GM12878 (cell line): Measurements from ENCODE around the gene PPARD. TPM values are rescaled to one million over a fixed set of nuclear protein-coding genes. Genes with fewer than 3 reads are reported as not detected.

Source experiments
- ATAC-seq: fragments of 200-7000 bp; cut with Tn5 transposase; 3 replicates; pipeline ENCODE4 v1.9.1; 2020; ENCODE audit warnings: mild to moderate bottlenecking, moderate library complexity
- BruUV-seq: library from RNA; stranded (reverse); fragments of 400-500 nt; replicated peaks from 2 replicates; lab custom pipeline; 2021; lab: Mats Ljungman, UMichigan
- CTCF ChIA-PET: fragments of 300-600 bp; sonication (Branson Sonifier 250); formaldehyde crosslinking; extraction: SDS; loops from one replicate; lab custom pipeline; 2021; ENCODE audit warnings: inconsistent platforms; lab: Yijun Ruan, JAX
- POLR2A ChIA-PET: fragments of 350-600 bp; formaldehyde crosslinking; extraction: SDS; loops from one replicate; lab custom pipeline; 2021; ENCODE audit warnings: inconsistent platforms; lab: Charles Lee
- RAD21 ChIA-PET: fragments of 300-600 bp; sonication (Branson Sonifier 250); formaldehyde crosslinking; loops from one replicate; lab custom pipeline; 2023; ENCODE audit warnings: antibody characterized with exemption; ENCODE audit not compliant: unreplicated experiment; lab: Charles Lee
- SMC1A ChIA-PET: fragments of 300-600 bp; sonication (Branson Sonifier 250); formaldehyde crosslinking; loops from one replicate; lab custom pipeline; 2023; ENCODE audit not compliant: unreplicated experiment, uncharacterized antibody; lab: Charles Lee
- DNase-seq: peaks from one replicate; pipeline ENCODE4 v3.0.0-alpha.2; 2011; ENCODE audit warnings: low read depth, low spot score
- FAIRE-seq: peaks from 3 replicates; lab custom pipeline; 2011; peaks lifted over from hg19 to GRCh38; lab: Jason Lieb, UNC
- H2AFZ ChIP-seq: 2 replicates; pipeline ENCODE4 v1.6.0; 2011; ENCODE audit warnings: low read depth, low read length, control low read depth; ENCODE audit not compliant: control insufficient read depth
- H3K27ac ChIP-seq: 2 replicates; pipeline ENCODE4 v1.5.1; 2011; ENCODE audit warnings: control low read depth; ENCODE audit not compliant: control insufficient read depth, insufficient read depth
- H3K27me3 ChIP-seq, 2 experiments: replicated peaks in 1 of 2; 2 replicates each; pipeline versions ENCODE4 v1.6.0 to v1.6.1; 2011; ENCODE audit warnings: low read length in 1 of 2; ENCODE audit not compliant: control insufficient read depth in 2 of 2, insufficient read depth in 2 of 2
- H3K36me3 ChIP-seq, 2 experiments: 2 replicates each; pipeline ENCODE4 v1.5.1; 2011; ENCODE audit warnings: low read length in 1 of 2; ENCODE audit not compliant: control insufficient read depth in 2 of 2, insufficient read depth in 2 of 2
- H3K4me1 ChIP-seq: 2 replicates; pipeline ENCODE4 v1.6.1; 2011; ENCODE audit warnings: mild to moderate bottlenecking, low read length, moderate library complexity, mixed read lengths; ENCODE audit not compliant: control insufficient read depth, insufficient read depth
- H3K4me2 ChIP-seq: 2 replicates; pipeline ENCODE4 v1.6.0; 2011; ENCODE audit warnings: control low read depth; ENCODE audit not compliant: control insufficient read depth, insufficient read depth
- H3K4me3 ChIP-seq: fragments of 200-600 bp; sonication (generic); 2 replicates; pipeline ENCODE4 v1.5.1; 2016
- H3K79me2 ChIP-seq: 2 replicates; pipeline ENCODE4 v1.6.0; 2011; ENCODE audit warnings: low read length; ENCODE audit not compliant: control insufficient read depth, insufficient read depth
- H3K9ac ChIP-seq: 2 replicates; pipeline ENCODE4 v1.8.0; 2011; ENCODE audit warnings: low read length, control low read depth, mixed read lengths; ENCODE audit not compliant: control insufficient read depth, insufficient read depth
- H3K9me3 ChIP-seq: replicated peaks from 3 replicates; pipeline ENCODE4 v1.5.1; 2011; ENCODE audit warnings: mild to moderate bottlenecking, low read length; ENCODE audit not compliant: control insufficient read depth, insufficient read depth
- H4K20me1 ChIP-seq: 2 replicates; pipeline ENCODE4 v1.6.0; 2011; ENCODE audit not compliant: control insufficient read depth, insufficient read depth
- CBX3 ChIP-seq: fragments of 200-600 bp; sonication (generic); IDR thresholded peaks from 2 replicates; pipeline ENCODE4 v1.6.1; 2016; ENCODE audit warnings: low read depth, borderline replicate concordance
- DPF2 ChIP-seq: fragments of 450-650 bp; IDR thresholded peaks from 2 replicates; pipeline ENCODE4 v1.6.1; 2017; ENCODE audit warnings: mild to moderate bottlenecking
- HDGF ChIP-seq: fragments of 450-650 bp; IDR thresholded peaks from 2 replicates; pipeline ENCODE4 v1.6.1; 2016; ENCODE audit warnings: antibody characterized with exemption
- IKZF1 ChIP-seq: fragments of 450-650 bp; conservative IDR thresholded peaks from 2 replicates; pipeline ENCODE4 v1.6.1; 2017; ENCODE audit warnings: antibody characterized with exemption, mild to moderate bottlenecking
- NFXL1 ChIP-seq: fragments of 450-650 bp; IDR thresholded peaks from 2 replicates; pipeline ENCODE4 v1.6.1; 2017; ENCODE audit warnings: antibody characterized with exemption, mild to moderate bottlenecking, borderline replicate concordance
- RAD21 ChIP-seq: IDR thresholded peaks from 2 replicates; pipeline ENCODE4 v1.6.1; 2011; ENCODE audit warnings: mild to moderate bottlenecking, low read depth, low read length, moderate library complexity; ENCODE audit not compliant: insufficient read depth
- SIN3A ChIP-seq: IDR thresholded peaks from 2 replicates; pipeline ENCODE4 v1.6.1; 2012; ENCODE audit warnings: low read depth, low read length, improper control_type of control experiment
- SREBF1 ChIP-seq: IDR thresholded peaks from 2 replicates; pipeline ENCODE4 v1.6.1; 2012; ENCODE audit warnings: mild to moderate bottlenecking, low read length
- SREBF2 ChIP-seq: IDR thresholded peaks from 2 replicates; pipeline ENCODE4 v1.6.1; 2012; ENCODE audit warnings: mild to moderate bottlenecking, low read length
- SUZ12 ChIP-seq: fragments of 200-600 bp; sonication (generic); IDR thresholded peaks from one replicate; pipeline ENCODE4 v1.6.1; 2018; ENCODE audit warnings: antibody characterized with exemption, mild to moderate bottlenecking; ENCODE audit not compliant: unreplicated experiment
- TARDBP ChIP-seq: IDR thresholded peaks from 2 replicates; pipeline ENCODE4 v1.6.1; 2016; ENCODE audit warnings: borderline replicate concordance
- TCF12 ChIP-seq: IDR thresholded peaks from 2 replicates; pipeline ENCODE4 v1.6.1; 2011; ENCODE audit warnings: low read depth, mild to moderate bottlenecking, low read length
- ZNF274 ChIP-seq: IDR thresholded peaks from one replicate; pipeline ENCODE4 v1.8.0; 2011; ENCODE audit not compliant: insufficient read length, insufficient read depth
- ZZZ3 ChIP-seq: IDR thresholded peaks from 2 replicates; pipeline ENCODE4 v1.6.1; 2011; ENCODE audit warnings: low read depth; ENCODE audit not compliant: control insufficient read depth, insufficient read length
- WGBS: methylation state at CpG from one replicate; pipeline ENCODE4 v1.1.6; 2016; ENCODE audit warnings: low lambda C conversion rate; ENCODE audit not compliant: insufficient replicate concordance, insufficient coverage; ENCODE audit errors: missing lambda C conversion rate; 5-methylcytosine and 5-hydroxymethylcytosine counted together
- in situ Hi-C: fragments of 300-500 bp; cut with MboI; formaldehyde crosslinking; loops from 9 replicates; pipeline ENCODE4 v1.14.3; 2018; ENCODE audit warnings: mixed read lengths
- intact Hi-C: fragments of 100-400 bp; cut with micrococcal nuclease; formaldehyde crosslinking; loops from one replicate; pipeline ENCODE4 v1.14.2; 2022; ENCODE audit not compliant: unreplicated experiment
- polyA plus RNA-seq, 11 experiments: library from polyadenylated mRNA; depleted of rRNA in 4 of 11; unstranded in 6 of 11; stranded (reverse) in 5 of 11; fragments of >200 nt; fragmentation: Nextera tagmentation in 4 of 11; fragmentation: Illumina TruSeq in 1 of 11; extraction: Ambion mirVana in 4 of 11; extraction: Trizol in 1 of 11; gene quantifications; 1 replicate in 1 of 11; 2 replicates in 10 of 11; pipeline versions ENCODE4 v1.2.1 to v1.2.3, GENCODE V29; 2011 to 2016; ENCODE audit warnings: inconsistent platforms in 2 of 11, missing spikeins in 2 of 11, low read depth in 1 of 11
- total RNA-seq, 4 experiments: library from RNA; depleted of rRNA in 3 of 4; stranded (reverse); fragments of >200 nt in 3 of 4; fragmentation: Illumina TruSeq in 1 of 4; extraction: Trizol in 1 of 4; gene quantifications; 2 replicates each; pipeline versions ENCODE4 v1.2.1 to v1.2.3, GENCODE V29; 2013 to 2021
- TF ChIP-seq, protein P1 (sequence below): fragments of 450-650 bp; IDR thresholded peaks from 2 replicates; pipeline ENCODE4 v1.6.1; 2016; ENCODE audit warnings: mild to moderate bottlenecking, moderate library complexity, borderline replicate concordance
- TF ChIP-seq, protein P2 (sequence below): IDR thresholded peaks from 2 replicates; pipeline ENCODE4 v1.6.1; 2011; ENCODE audit warnings: low read depth, low read length, improper control_type of control experiment, borderline replicate concordance
- TF ChIP-seq, protein P3 (sequence below): fragments of 450-650 bp; formaldehyde crosslinking; IDR thresholded peaks from 2 replicates; pipeline ENCODE4 v1.5.0; 2022; ENCODE audit warnings: mild to moderate bottlenecking, missing genetic modification characterization

Gene PPARD
- total and polyA plus RNA-seq, 10 of the 15 experiments (the other 5 are each of a cell fraction or from before 2014, with no cell fraction given), result 0.05 to 12.6 (median 6.7) TPM

DNA sequence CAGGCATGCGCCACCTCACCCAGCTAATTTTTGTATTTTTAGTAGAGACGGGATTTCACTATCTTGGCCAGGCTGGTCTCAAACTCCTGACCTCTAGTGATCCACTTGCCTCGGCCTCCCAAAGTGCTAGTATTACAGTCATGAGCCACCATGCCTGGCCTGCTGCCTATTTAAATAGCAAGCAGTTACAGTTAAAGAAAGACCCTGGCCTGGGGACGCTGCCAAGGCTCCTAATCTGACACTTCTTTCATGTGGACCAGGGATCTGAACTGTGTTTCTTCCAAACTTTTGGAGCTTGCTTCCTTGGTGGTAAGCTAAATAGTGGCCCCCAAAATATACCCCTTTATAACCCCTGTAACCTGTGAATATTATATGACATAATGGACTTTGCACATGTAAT lies 15.3 kb downstream of the PPARD start (continued):
- TF ChIP-seq, protein P1, sequence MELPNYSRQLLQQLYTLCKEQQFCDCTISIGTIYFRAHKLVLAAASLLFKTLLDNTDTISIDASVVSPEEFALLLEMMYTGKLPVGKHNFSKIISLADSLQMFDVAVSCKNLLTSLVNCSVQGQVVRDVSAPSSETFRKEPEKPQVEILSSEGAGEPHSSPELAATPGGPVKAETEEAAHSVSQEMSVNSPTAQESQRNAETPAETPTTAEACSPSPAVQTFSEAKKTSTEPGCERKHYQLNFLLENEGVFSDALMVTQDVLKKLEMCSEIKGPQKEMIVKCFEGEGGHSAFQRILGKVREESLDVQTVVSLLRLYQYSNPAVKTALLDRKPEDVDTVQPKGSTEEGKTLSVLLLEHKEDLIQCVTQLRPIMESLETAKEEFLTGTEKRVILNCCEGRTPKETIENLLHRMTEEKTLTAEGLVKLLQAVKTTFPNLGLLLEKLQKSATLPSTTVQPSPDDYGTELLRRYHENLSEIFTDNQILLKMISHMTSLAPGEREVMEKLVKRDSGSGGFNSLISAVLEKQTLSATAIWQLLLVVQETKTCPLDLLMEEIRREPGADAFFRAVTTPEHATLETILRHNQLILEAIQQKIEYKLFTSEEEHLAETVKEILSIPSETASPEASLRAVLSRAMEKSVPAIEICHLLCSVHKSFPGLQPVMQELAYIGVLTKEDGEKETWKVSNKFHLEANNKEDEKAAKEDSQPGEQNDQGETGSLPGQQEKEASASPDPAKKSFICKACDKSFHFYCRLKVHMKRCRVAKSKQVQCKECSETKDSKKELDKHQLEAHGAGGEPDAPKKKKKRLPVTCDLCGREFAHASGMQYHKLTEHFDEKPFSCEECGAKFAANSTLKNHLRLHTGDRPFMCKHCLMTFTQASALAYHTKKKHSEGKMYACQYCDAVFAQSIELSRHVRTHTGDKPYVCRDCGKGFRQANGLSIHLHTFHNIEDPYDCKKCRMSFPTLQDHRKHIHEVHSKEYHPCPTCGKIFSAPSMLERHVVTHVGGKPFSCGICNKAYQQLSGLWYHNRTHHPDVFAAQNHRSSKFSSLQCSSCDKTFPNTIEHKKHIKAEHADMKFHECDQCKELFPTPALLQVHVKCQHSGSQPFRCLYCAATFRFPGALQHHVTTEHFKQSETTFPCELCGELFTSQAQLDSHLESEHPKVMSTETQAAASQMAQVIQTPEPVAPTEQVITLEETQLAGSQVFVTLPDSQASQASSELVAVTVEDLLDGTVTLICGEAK, result no peak
- TF ChIP-seq SREBF2, result no peak
- TF ChIP-seq RAD21, result no peak
- no peak for TF ChIP-seq NFXL1
- TF ChIP-seq HDGF, result no peak

DNA sequence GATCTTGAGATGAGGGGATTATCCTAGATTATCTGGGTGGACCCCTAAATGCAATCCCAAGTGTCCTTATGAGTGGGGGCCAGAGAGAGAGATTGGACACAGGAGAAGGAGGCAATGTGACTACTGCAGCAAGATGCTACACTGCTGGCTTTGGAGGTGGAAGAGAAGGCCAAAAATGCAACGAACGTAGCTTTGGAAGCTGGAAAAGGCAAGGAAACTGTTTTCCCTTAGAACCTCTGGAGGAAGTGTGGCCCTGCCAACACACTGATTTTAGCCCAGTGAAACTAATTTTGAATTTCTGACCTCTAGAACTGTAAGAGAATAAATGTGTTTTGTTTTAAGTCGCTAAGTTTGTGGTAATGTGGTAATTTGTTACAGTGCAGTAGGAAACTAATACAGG lies 15.7 kb downstream of the PPARD start:
- Histone ChIP-seq H3K27me3 (no peaks in the 10 kb centered on the region), H3K27ac (no peak overlapping the region), H3K36me3 (peaks cover 3 to 14% of the 10 kb centered on the region in 2 experiments; a peak in 3 of 4 replicates), H3K9me3 (no peaks in the 10 kb centered on the region), H3K9ac (no peak overlapping the region), H3K4me2 (no peak overlapping the region), H4K20me1 (no peaks in the 10 kb centered on the region), H3K4me1 (peaks cover 4% of the 10 kb centered on the region; the same call in 1 of the 2 replicates), H2AFZ (no peak overlapping the region), H3K79me2 (peaks cover 1% of the 10 kb centered on the region; the same call in 1 of the 2 replicates), H3K4me3 (no peak overlapping the region)
- CTCF ChIA-PET, result no interaction called here
- no peak for DNase-seq
- TF ChIP-seq SREBF1 (no peak), SUZ12 (no peak), ZNF274 (no peak), DPF2 (no peak), CBX3 (no peak), SIN3A (no peak), TARDBP (no peak), TCF12 (no peak), IKZF1 (no peak), ZZZ3 (no peak)
- TF ChIP-seq, protein P2, sequence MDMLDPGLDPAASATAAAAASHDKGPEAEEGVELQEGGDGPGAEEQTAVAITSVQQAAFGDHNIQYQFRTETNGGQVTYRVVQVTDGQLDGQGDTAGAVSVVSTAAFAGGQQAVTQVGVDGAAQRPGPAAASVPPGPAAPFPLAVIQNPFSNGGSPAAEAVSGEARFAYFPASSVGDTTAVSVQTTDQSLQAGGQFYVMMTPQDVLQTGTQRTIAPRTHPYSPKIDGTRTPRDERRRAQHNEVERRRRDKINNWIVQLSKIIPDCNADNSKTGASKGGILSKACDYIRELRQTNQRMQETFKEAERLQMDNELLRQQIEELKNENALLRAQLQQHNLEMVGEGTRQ, result no peak
- TF ChIP-seq, protein P3, sequence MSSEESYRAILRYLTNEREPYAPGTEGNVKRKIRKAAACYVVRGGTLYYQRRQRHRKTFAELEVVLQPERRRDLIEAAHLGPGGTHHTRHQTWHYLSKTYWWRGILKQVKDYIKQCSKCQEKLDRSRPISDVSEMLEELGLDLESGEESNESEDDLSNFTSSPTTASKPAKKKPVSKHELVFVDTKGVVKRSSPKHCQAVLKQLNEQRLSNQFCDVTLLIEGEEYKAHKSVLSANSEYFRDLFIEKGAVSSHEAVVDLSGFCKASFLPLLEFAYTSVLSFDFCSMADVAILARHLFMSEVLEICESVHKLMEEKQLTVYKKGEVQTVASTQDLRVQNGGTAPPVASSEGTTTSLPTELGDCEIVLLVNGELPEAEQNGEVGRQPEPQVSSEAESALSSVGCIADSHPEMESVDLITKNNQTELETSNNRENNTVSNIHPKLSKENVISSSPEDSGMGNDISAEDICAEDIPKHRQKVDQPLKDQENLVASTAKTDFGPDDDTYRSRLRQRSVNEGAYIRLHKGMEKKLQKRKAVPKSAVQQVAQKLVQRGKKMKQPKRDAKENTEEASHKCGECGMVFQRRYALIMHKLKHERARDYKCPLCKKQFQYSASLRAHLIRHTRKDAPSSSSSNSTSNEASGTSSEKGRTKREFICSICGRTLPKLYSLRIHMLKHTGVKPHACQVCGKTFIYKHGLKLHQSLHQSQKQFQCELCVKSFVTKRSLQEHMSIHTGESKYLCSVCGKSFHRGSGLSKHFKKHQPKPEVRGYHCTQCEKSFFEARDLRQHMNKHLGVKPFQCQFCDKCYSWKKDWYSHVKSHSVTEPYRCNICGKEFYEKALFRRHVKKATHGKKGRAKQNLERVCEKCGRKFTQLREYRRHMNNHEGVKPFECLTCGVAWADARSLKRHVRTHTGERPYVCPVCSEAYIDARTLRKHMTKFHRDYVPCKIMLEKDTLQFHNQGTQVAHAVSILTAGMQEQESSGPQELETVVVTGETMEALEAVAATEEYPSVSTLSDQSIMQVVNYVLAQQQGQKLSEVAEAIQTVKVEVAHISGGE (CRISPR knock-in tag), result no peak
- RAD21 ChIA-PET, result no interaction called here
- FAIRE-seq, result no peak
- no TSS peak for BruUV-seq
- SMC1A ChIA-PET, result no interaction called here
- POLR2A ChIA-PET, result no interaction called here
- 94% methylated on average over 3 of the region's 3 CpGs for WGBS
- intact Hi-C loops, result no loop called here
- in situ Hi-C loops, result no loop called here
- no peak for ATAC-seq
